T-helper 2 cell treated with Interferon-gamma antibody and Interleukin-4, amounts not matched to agents 5 μg/mL and 100 μg/mL, for 36 hours (primary cell): ENCODE results near the gene ROPN1B.
"Not testable (repeated sequence)": the region's sequence is repeated elsewhere in the genome, so short reads cannot be mapped to it uniquely, and the experiment has no call there.

Source experiments
- DNase-seq: peaks from one replicate; pipeline ENCODE4 v3.0.0; 2021; ENCODE audit warnings: low spot score
- H3K27ac Mint-ChIP-seq: one replicate; pipeline ENCODE4 v1.8.0; 2021; ENCODE audit warnings: mild to moderate bottlenecking, mixed read lengths
- H3K27me3 Mint-ChIP-seq: one replicate; pipeline ENCODE4 v1.8.0; 2021; ENCODE audit warnings: low read depth, mixed read lengths
- H3K36me3 Mint-ChIP-seq: one replicate; pipeline ENCODE4 v1.8.0; 2021; ENCODE audit warnings: low read depth, mixed read lengths
- H3K4me1 Mint-ChIP-seq: one replicate; pipeline ENCODE4 v1.8.0; 2021; ENCODE audit warnings: low read depth, mixed read lengths
- H3K4me3 Mint-ChIP-seq: one replicate; pipeline ENCODE4 v1.8.0; 2022; ENCODE audit warnings: mild to moderate bottlenecking, moderate library complexity, mixed read lengths
- H3K9me3 Mint-ChIP-seq: one replicate; pipeline ENCODE4 v1.8.0; 2021; ENCODE audit warnings: mixed read lengths

ROPN1B gene

GRCh38 chr3:125965505-125965904 is 3.5 kb upstream of the ROPN1B start:
- no peak for DNase-seq
- no peaks in the 10 kb centered on the region for H3K9me3 Mint-ChIP-seq
- H3K27ac Mint-ChIP-seq: no peak overlapping the region
- H3K27me3 Mint-ChIP-seq: peaks cover 12% of the 10 kb centered on the region
- H3K4me1 Mint-ChIP-seq: peaks cover 2% of the 10 kb centered on the region
- no peak overlapping the region for H3K4me3 Mint-ChIP-seq
- no peaks in the 10 kb centered on the region for H3K36me3 Mint-ChIP-seq

- Mint-ChIP-seq H3K4me1 (peaks cover 3% of the 10 kb centered on the region), H3K27ac (no peak overlapping the region), H3K36me3 (no peaks in the 10 kb centered on the region), H3K4me3 (no peak overlapping the region), H3K27me3 (peaks cover 26% of the 10 kb centered on the region), H3K9me3 (no peaks in the 10 kb centered on the region)
- no peak for DNase-seq
These were observed 1.8 kb upstream of the ROPN1B start for GRCh38 chr3:125967156-125967555.

- not testable (repeated sequence) for H3K27ac Mint-ChIP-seq, H3K4me1 Mint-ChIP-seq, DNase-seq, H3K9me3 Mint-ChIP-seq, H3K36me3 Mint-ChIP-seq, H3K4me3 Mint-ChIP-seq
- H3K27me3 Mint-ChIP-seq: peaks cover 29% of the 10 kb centered on the region
These were observed 857 bp upstream of the ROPN1B start for GRCh38 chr3:125968121-125968520.

GRCh38 chr3:125971997-125972944 is 3.3 kb downstream of the ROPN1B start:
- H3K27ac Mint-ChIP-seq, H3K9me3 Mint-ChIP-seq, H3K4me1 Mint-ChIP-seq, H3K36me3 Mint-ChIP-seq: not testable (repeated sequence)
- peaks cover 29% of the 10 kb centered on the region for H3K27me3 Mint-ChIP-seq
- H3K4me3 Mint-ChIP-seq: peak overlapping the region; percentile 56
- DNase-seq: peak; percentile 23

GRCh38 chr3:125975245-125976002 is 6.4 kb downstream of the ROPN1B start:
- not testable (repeated sequence) for H3K9me3 Mint-ChIP-seq, H3K27ac Mint-ChIP-seq, H3K4me1 Mint-ChIP-seq, DNase-seq, H3K4me3 Mint-ChIP-seq, H3K36me3 Mint-ChIP-seq
- H3K27me3 Mint-ChIP-seq: peaks cover 18% of the 10 kb centered on the region

GRCh38 chr3:125976003-125976390 is 7.0 kb downstream of the ROPN1B start:
- not testable (repeated sequence) for H3K36me3 Mint-ChIP-seq, H3K9me3 Mint-ChIP-seq, DNase-seq, H3K4me1 Mint-ChIP-seq, H3K27ac Mint-ChIP-seq, H3K4me3 Mint-ChIP-seq
- H3K27me3 Mint-ChIP-seq: peaks cover 12% of the 10 kb centered on the region

GRCh38 chr3:125977104-125977503 is 8.1 kb downstream of the ROPN1B start:
- not testable (repeated sequence) for H3K27me3 Mint-ChIP-seq, H3K4me1 Mint-ChIP-seq, DNase-seq, H3K9me3 Mint-ChIP-seq, H3K36me3 Mint-ChIP-seq, H3K27ac Mint-ChIP-seq, H3K4me3 Mint-ChIP-seq

- H3K36me3 Mint-ChIP-seq, H3K27ac Mint-ChIP-seq, H3K27me3 Mint-ChIP-seq, H3K4me3 Mint-ChIP-seq, H3K9me3 Mint-ChIP-seq, H3K4me1 Mint-ChIP-seq, DNase-seq: not testable (repeated sequence)
These were observed 16.0 kb downstream of the ROPN1B start for GRCh38 chr3:125984951-125985350.

- peak overlapping the region; percentile 98 for H3K27ac Mint-ChIP-seq
- H3K4me1 Mint-ChIP-seq: peaks cover 5% of the 10 kb centered on the region
- no peaks in the 10 kb centered on the region for H3K36me3 Mint-ChIP-seq
- H3K27me3 Mint-ChIP-seq: peaks cover 13% of the 10 kb centered on the region
- peak; percentile 68 for DNase-seq
- H3K4me3 Mint-ChIP-seq: peak overlapping the region; percentile 99
- H3K9me3 Mint-ChIP-seq: no peaks in the 10 kb centered on the region
These were observed 21.4 kb downstream of the ROPN1B start for GRCh38 chr3:125990253-125990970.

- not testable (repeated sequence) for H3K4me1 Mint-ChIP-seq, H3K36me3 Mint-ChIP-seq, H3K4me3 Mint-ChIP-seq, H3K27ac Mint-ChIP-seq, DNase-seq
- H3K9me3 Mint-ChIP-seq: peaks cover 24% of the 10 kb centered on the region
- H3K27me3 Mint-ChIP-seq: peaks cover 37% of the 10 kb centered on the region
These were observed 27.8 kb downstream of the ROPN1B start for GRCh38 chr3:125996751-125997150.

GRCh38 chr3:126002189-126002588 is 33.2 kb downstream of the ROPN1B start:
- Mint-ChIP-seq H3K27ac (no peak overlapping the region), H3K27me3 (peaks cover 22% of the 10 kb centered on the region), H3K4me3 (no peak overlapping the region), H3K9me3 (peaks cover 24% of the 10 kb centered on the region), H3K4me1 (no peaks in the 10 kb centered on the region), H3K36me3 (no peaks in the 10 kb centered on the region)
- no peak for DNase-seq

- no peak overlapping the region for H3K27ac Mint-ChIP-seq
- H3K4me1 Mint-ChIP-seq: no peaks in the 10 kb centered on the region
- no peak for DNase-seq
- H3K9me3 Mint-ChIP-seq: peaks cover 23% of the 10 kb centered on the region
- H3K27me3 Mint-ChIP-seq: peaks cover 15% of the 10 kb centered on the region
- H3K36me3 Mint-ChIP-seq: peaks cover 4% of the 10 kb centered on the region
- no peak overlapping the region for H3K4me3 Mint-ChIP-seq
These were observed 34.6 kb downstream of the ROPN1B start for GRCh38 chr3:126003447-126004190.

GRCh38 chr3:126004217-126004616 is 35.2 kb downstream of the ROPN1B start:
- DNase-seq: no peak
- Mint-ChIP-seq H3K27me3 (peaks cover 11% of the 10 kb centered on the region), H3K4me3 (no peak overlapping the region), H3K4me1 (no peaks in the 10 kb centered on the region), H3K9me3 (peaks cover 17% of the 10 kb centered on the region), H3K27ac (no peak overlapping the region), H3K36me3 (peaks cover 5% of the 10 kb centered on the region)
